GM23338 (cell line): ENCODE data around the gene RAB9A.

Experiments used
- TF ChIP-seq, protein P1 (sequence below), 2 experiments: fragments of 200-600 bp in 1 of 2; sonication (generic) in 1 of 2; conservative IDR thresholded peaks; 2 replicates each; pipeline versions ENCODE4 v1.5.1 to v1.6.1; 2016 to 2017; ENCODE audit warnings: antibody characterized with exemption in 2 of 2, low read depth in 2 of 2, mild to moderate bottlenecking in 2 of 2, moderate library complexity in 1 of 2
- TF ChIP-seq, protein P2 (sequence below): IDR thresholded peaks from one replicate; pipeline ENCODE4 v1.6.1; 2018; ENCODE audit warnings: antibody characterized with exemption; ENCODE audit not compliant: unreplicated experiment

DNA sequence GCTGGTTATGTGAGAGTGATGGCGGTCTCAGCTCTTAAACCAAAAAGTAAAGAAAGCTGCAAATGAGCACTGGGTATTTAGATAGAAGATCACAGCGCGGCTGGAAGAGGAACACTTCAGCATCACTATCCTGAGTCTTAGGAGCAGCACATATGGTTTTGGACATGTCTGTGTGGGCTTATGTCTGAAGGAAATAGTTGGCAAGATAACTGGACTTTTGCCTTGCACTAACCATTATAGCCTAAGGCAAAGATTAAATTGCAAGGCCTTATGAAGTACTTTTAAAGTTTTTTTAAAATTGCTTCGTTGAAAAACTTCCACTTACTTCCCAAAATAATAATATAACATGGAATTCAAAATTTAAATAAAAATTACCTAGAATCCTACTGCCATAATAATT is 4.6 kb upstream of the RAB9A start:
- TF ChIP-seq, protein P1, sequence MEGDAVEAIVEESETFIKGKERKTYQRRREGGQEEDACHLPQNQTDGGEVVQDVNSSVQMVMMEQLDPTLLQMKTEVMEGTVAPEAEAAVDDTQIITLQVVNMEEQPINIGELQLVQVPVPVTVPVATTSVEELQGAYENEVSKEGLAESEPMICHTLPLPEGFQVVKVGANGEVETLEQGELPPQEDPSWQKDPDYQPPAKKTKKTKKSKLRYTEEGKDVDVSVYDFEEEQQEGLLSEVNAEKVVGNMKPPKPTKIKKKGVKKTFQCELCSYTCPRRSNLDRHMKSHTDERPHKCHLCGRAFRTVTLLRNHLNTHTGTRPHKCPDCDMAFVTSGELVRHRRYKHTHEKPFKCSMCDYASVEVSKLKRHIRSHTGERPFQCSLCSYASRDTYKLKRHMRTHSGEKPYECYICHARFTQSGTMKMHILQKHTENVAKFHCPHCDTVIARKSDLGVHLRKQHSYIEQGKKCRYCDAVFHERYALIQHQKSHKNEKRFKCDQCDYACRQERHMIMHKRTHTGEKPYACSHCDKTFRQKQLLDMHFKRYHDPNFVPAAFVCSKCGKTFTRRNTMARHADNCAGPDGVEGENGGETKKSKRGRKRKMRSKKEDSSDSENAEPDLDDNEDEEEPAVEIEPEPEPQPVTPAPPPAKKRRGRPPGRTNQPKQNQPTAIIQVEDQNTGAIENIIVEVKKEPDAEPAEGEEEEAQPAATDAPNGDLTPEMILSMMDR (conservative IDR thresholded peaks at IDR 0.05; ENCODE audit: low read depth in 2 of 2), result no peak
- TF ChIP-seq, protein P2, sequence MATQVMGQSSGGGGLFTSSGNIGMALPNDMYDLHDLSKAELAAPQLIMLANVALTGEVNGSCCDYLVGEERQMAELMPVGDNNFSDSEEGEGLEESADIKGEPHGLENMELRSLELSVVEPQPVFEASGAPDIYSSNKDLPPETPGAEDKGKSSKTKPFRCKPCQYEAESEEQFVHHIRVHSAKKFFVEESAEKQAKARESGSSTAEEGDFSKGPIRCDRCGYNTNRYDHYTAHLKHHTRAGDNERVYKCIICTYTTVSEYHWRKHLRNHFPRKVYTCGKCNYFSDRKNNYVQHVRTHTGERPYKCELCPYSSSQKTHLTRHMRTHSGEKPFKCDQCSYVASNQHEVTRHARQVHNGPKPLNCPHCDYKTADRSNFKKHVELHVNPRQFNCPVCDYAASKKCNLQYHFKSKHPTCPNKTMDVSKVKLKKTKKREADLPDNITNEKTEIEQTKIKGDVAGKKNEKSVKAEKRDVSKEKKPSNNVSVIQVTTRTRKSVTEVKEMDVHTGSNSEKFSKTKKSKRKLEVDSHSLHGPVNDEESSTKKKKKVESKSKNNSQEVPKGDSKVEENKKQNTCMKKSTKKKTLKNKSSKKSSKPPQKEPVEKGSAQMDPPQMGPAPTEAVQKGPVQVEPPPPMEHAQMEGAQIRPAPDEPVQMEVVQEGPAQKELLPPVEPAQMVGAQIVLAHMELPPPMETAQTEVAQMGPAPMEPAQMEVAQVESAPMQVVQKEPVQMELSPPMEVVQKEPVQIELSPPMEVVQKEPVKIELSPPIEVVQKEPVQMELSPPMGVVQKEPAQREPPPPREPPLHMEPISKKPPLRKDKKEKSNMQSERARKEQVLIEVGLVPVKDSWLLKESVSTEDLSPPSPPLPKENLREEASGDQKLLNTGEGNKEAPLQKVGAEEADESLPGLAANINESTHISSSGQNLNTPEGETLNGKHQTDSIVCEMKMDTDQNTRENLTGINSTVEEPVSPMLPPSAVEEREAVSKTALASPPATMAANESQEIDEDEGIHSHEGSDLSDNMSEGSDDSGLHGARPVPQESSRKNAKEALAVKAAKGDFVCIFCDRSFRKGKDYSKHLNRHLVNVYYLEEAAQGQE, result no peak
